Tibial artery (tissue), 4 donors: ENCODE data around the gene IGSF9.

ENCODE experiments used
- DNase-seq, 2 donors: peaks; one replicate each; pipeline ENCODE4 v3.0.0-alpha.2; 2019
- H3K27ac ChIP-seq, 2 donors: fragments of 200-600 bp; sonication (generic) in 1 of 2; 1 replicate in 1 of 2; 2 replicates in 1 of 2; pipeline ENCODE4 v1.5.1; 2018 to 2019; ENCODE audit warnings: mild to moderate bottlenecking in 1 of 2
- H3K27me3 ChIP-seq, 2 donors: fragments of 200-600 bp; sonication (generic) in 1 of 2; one replicate each; pipeline versions ENCODE4 v1.5.1 to v1.6.0; 2016 to 2019
- H3K36me3 ChIP-seq, 3 donors: fragments of 200-600 bp; sonication (generic) in 2 of 3; one replicate each; pipeline ENCODE4 v1.5.1; 2016 to 2019; ENCODE audit warnings: mild to moderate bottlenecking in 2 of 3
- H3K4me1 ChIP-seq, 4 donors: fragments of 200-600 bp; sonication (generic) in 2 of 4; 1 replicate in 3 of 4; 2 replicates in 1 of 4; pipeline ENCODE4 v1.5.1; 2016 to 2019
- H3K4me3 ChIP-seq, 2 donors: fragments of 200-600 bp; sonication (generic) in 1 of 2; 1 replicate in 1 of 2; 2 replicates in 1 of 2; pipeline ENCODE4 v1.5.1; 2018 to 2019; ENCODE audit warnings: mild to moderate bottlenecking in 2 of 2
- H3K9me3 ChIP-seq, 3 donors: fragments of 200-600 bp; sonication (generic) in 1 of 3; one replicate each; pipeline ENCODE4 v1.5.1; 2016 to 2019
- CTCF ChIP-seq, 2 experiments: fragments of 200-600 bp in 1 of 2; fragments of 450-650 bp in 1 of 2; IDR thresholded peaks; one replicate each; pipeline ENCODE4 v1.5.1; 2017 to 2019; ENCODE audit warnings: antibody characterized with exemption in 2 of 2, mild to moderate bottlenecking in 1 of 2, moderate library complexity in 1 of 2
- intact Hi-C: fragments of 100-400 bp; cut with DNase I; formaldehyde crosslinking; loops from one replicate; pipeline ENCODE4 v1.15.0; 2023; ENCODE audit warnings: low total_unique reads

Gene IGSF9

GRCh38 chr1:159877695-159878444, 67.5 kb downstream of the IGSF9 start:
- Histone ChIP-seq H3K4me1 (no peaks in the 10 kb centered on the region), H3K27me3 (no peaks in the 10 kb centered on the region), H3K9me3 (no peaks in the 10 kb centered on the region), H3K4me3 (no peak overlapping the region), H3K27ac (no peak overlapping the region), H3K36me3 (no peaks in the 10 kb centered on the region)
- intact Hi-C loops, result no loop called here
- no peak for DNase-seq
- TF ChIP-seq CTCF (IDR thresholded peaks at IDR 0.05), result no peak
